Liver (tissue), 3 donors: ENCODE data around the gene CCN5.

Experiments used
- ATF3 ChIP-seq: IDR thresholded peaks from 2 replicates; pipeline ENCODE4 v1.6.1; 2016; ENCODE audit warnings: antibody characterized with exemption
- CTCF ChIP-seq: fragments of 150-350 bp; IDR thresholded peaks from 2 replicates; pipeline ENCODE4 v1.5.1; 2017; ENCODE audit warnings: improper control_type of control experiment, low read depth, low read length; ENCODE audit not compliant: missing input control
- FOXA2 ChIP-seq: IDR thresholded peaks from 2 replicates; pipeline ENCODE4 v1.6.1; 2016; ENCODE audit warnings: antibody characterized with exemption
- GABPA ChIP-seq, 2 donors: IDR thresholded peaks in 1 of 2; conservative IDR thresholded peaks in 1 of 2; 2 replicates each; pipeline ENCODE4 v1.6.1; 2016; ENCODE audit warnings: antibody characterized with exemption in 2 of 2, mild to moderate bottlenecking in 1 of 2, moderate library complexity in 1 of 2
- MAX ChIP-seq: IDR thresholded peaks from 2 replicates; pipeline ENCODE4 v1.6.1; 2016; ENCODE audit warnings: antibody characterized with exemption
- REST ChIP-seq: IDR thresholded peaks from 2 replicates; pipeline ENCODE4 v1.6.1; 2016; ENCODE audit warnings: antibody characterized with exemption, mild to moderate bottlenecking
- RXRA ChIP-seq, 2 donors: IDR thresholded peaks; 2 replicates each; pipeline ENCODE4 v1.6.1; 2017 to 2018; ENCODE audit warnings: antibody characterized with exemption in 2 of 2, mild to moderate bottlenecking in 1 of 2
- TAF1 ChIP-seq: conservative IDR thresholded peaks from 2 replicates; pipeline ENCODE4 v1.6.1; 2016; ENCODE audit warnings: antibody characterized with exemption, mild to moderate bottlenecking
- YY1 ChIP-seq: IDR thresholded peaks from 2 replicates; pipeline ENCODE4 v1.6.1; 2016; ENCODE audit warnings: antibody characterized with exemption, mild to moderate bottlenecking
- donor health status: healthy.
- donor health status: healthy.

GRCh38 chr20:44739942-44740341, 24.8 kb downstream of the CCN5 start:
- TF ChIP-seq CTCF: no peak
- no peak for TF ChIP-seq YY1
- TF ChIP-seq RXRA (IDR thresholded peaks at IDR 0.05): no peak
- no peak for TF ChIP-seq TAF1
- no peak for TF ChIP-seq MAX
- no peak for TF ChIP-seq FOXA2
- no peak for TF ChIP-seq REST
- no peak for TF ChIP-seq GABPA (IDR thresholded peaks at IDR 0.05 in 1 of 2, conservative IDR thresholded peaks at IDR 0.05 in 1 of 2)
- TF ChIP-seq ATF3: no peak
